Activated CD4-positive, alpha-beta T cell treated with anti-CD3 and anti-CD28 coated beads for 24 hours (primary cell): ENCODE measurements around the gene GFRA1.

Experiments used
- DNase-seq, 2 donors: peaks; one replicate each; pipeline ENCODE4 v3.0.0-alpha.2; 2020; ENCODE audit warnings: low read depth in 2 of 2

The GFRA1 gene

DNA sequence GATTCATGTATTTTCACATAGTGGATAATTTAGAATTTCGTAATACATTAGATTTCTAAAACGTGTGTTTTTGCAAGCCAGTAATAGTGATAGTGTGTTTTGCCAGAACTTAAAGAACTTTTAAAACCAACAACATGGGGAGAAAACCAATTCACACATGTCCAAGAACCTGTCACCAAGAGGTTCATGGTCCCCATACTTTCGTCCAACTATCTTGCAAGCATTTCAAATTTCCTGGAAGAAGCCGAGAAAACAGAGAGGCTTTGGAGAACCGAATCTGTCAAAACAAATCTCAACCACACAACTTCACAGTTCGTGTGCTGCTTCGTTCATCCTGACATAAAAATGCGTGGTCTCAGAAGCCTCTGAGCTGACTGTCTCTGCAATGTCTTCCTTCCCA is 31.9 kb downstream of the GFRA1 start:
- DNase-seq, result no peak

DNA sequence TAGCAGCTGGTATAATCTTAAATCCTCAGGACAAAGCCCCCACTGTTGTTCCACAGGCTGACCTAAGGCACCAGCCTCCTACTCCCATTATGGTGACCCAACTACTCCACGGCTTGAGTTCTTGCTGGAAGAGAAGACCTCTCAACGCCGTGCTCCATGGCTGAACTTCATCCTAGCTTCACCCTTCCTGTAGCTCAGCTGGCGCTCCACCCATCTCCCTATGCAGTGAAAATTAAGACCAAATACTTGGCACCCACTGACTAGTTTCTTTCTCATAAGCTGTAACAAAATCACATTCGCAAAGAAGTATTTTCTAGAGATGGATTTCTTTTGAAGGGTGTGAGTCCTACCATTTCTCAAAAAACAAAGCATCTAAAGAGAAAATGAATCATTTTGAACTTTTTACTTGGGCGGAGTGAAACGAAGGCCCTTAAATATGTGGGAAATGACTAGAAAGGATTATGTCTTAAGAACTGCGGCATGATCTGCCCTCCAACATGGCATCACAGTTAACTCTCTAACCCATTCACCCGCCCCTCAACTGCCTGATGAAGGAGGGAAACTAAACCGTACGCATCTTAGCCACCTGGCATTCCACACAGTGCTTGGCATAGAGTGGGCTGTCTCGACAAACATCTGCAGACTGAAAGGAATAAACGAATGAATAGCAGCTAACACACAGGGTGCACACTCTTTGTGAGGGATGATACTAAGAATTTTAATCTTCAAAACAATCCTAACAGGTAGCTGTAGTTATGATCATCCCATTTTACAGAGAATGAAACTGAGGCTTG is 32.7 kb downstream of the GFRA1 start:
- no peak for DNase-seq

DNA sequence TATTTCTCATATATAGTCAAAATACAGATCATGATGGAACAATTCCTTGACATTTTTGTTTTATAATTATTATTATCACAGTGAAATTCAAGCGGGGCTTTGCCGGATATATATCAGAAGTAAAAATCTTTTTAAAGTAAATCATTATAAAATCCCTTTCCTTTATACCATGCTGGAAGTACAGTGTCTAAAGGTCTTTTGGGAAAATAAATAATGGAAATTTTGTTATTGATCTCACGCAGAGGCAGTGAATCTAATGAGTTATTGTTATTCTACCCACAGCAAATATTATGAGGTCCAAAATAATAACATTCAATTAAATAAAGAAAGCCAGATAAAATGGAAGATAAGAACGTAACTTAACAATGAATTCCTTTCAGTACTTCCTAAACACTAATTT is 33.8 kb downstream of the GFRA1 start:
- no peak for DNase-seq

DNA sequence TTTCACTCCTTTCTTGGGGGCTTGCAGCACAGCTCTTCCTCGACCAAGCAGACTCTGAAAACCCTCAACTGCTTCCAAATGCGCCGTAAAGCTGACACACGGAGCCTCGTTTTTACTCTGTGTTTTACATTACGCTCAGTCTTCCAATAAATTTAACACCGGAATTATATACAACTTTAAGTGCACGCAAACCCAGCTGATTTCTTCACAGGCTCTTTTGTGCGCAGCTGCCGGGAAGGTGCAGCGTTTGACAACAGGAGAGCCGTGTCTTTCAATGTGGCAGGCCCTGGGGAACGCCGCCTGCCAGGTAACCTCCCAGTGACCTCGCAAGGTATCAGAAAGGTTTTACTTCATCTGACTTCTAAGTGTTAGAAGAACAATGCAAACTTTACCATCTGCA is 35.0 kb downstream of the GFRA1 start:
- DNase-seq, result no peak

DNA sequence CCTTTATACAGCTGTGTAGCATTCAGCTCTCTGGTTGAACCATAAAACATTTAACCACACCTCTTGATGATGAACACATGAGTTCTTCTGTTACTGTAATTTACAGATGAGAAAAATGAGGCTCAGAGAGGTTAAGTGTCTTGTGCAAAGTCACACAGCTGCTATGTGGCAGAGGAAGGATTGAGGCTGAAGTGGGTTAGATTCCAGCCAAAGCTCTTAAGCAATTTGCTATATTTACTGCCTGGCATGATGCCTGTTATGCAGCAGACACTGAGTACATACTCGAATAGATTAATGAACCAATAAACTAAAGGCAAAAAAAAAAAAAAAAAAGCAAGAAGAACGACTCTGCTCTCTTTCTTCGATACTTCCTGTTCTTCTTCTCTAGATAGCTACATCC is 35.7 kb downstream of the GFRA1 start:
- DNase-seq, result no peak

DNA sequence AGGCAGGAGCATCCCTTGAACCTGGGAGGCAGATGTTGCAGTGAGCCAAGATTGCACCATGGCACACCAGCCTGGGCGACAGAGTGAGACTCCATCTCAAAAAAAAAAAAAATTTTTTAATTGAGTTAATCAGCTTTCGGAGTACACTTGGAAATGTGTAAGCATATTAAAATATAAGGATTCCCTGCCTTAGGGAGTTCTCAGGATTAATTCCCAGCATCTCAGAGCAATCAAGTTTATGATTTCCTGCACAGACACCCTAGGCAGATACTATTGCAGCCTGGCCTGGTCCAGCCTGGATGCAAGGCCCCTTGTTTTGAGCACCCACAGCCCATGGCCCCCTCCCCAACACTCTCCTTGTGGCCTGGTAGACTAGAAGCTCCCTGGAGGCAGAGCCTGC is 39.8 kb downstream of the GFRA1 start:
- DNase-seq, result no peak

DNA sequence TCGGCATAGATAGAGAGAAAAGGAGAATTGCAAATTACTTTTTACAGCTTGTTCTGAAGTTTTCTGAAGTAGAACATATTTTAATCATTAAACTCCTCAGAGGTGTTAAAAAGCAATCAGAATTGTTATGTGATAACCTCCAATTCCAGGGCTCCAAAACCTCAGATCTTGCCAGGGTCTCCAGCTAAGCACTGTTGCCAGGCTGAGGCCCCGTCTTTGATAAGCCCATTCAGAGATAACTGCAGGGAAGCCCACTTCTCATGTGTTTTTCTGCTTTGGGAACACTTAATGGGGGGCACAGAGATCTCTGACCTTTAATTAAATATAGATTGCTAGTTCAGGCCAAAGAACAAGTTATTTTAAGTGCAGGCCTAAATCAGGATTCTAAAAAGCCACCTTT is 40.4 kb downstream of the GFRA1 start:
- DNase-seq, result no peak

DNA sequence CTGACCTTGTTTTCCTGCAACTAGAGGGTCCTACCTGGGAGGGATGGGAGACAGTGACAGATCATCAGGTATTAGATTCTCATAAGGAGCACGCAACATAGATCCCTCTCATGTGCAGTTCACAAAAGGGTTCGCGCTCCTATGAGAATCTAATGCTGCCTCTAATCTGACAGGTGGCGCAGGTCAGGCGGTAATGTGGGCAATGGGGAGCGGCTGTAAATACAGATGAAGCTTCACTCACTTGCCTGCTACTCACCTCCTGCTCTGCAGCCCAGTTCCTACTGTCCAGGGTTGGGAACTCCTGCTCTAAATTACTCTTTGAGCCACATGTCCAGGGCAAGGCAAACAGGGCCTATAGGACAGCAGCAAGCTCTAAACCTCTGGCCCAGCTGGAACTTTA is 46.2 kb downstream of the GFRA1 start:
- no peak for DNase-seq

DNA sequence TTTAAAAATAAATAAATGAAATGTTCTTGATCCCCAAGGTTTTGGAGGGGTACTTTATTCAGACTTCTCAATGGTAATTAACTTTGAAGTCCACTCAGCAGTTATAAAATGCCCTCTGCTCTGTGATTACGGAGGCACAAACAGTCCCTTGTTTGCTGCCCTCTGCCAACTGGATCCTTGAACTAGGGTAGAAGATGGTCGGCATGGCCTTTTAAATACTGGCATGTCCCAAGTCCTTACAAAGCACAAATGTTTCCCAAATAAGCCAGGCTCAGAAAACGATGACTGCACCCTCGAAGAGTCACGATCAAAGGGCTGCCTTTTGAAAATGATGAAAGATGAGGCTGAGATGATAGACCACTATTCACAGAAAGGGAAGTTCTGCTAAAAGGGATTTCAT is 47.0 kb downstream of the GFRA1 start:
- no peak for DNase-seq

DNA sequence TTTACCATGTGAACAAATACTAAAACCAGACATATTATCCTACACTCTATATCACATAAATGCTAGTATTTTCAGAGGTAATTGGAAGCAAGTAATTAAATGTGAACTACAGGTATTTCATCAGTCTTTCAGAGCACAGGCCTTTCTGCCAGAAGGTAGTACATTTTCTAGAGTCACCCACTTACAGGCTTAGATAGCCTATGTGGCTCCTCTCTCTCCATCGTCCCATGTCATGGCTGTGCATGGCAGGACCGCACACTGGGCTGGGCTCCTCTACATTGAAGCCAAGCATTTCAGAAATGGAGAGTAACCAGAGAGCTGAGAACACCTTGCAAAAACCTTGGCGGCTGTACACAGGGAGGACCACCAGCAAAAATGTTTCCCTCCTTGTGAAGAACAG is 49.7 kb downstream of the GFRA1 start:
- no peak for DNase-seq

DNA sequence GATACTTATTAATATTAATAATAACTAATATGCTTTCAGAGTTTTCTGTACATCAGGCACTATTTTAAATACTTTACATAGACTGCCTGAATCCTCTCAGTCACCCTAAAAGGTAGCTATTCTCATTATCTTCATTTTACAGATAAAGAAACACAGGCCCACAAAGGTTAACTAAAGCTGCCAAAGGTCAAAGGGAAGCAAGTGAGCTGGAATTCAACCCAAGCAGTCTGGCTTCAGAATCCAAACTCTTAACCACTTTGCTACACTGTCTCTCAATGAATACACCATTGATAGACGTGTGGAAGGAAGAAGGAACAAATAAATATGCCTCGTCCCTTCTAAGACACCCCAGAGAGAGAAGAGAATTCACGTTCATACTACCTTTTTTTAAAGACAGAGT is 52.0 kb downstream of the GFRA1 start:
- DNase-seq, result no peak

DNA sequence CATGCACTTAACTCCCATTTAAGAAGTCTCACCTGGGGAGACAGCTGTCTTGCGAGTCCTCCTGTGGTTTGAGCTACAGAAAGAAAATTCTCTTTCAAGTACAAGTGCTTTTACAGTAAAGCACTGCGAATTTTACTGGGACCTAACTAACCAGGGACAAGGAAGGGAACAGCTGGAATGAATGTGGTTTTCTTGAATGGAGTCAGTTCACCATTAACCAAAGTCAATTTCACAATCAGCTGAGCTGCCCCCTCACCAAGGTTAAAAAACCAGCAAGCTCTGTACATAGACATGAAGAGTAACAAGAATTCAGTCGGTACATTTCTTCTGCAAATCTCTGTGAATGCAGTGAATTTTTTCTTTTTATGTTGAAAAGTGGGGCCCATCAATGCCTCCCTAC is 56.3 kb downstream of the GFRA1 start:
- no peak for DNase-seq

DNA sequence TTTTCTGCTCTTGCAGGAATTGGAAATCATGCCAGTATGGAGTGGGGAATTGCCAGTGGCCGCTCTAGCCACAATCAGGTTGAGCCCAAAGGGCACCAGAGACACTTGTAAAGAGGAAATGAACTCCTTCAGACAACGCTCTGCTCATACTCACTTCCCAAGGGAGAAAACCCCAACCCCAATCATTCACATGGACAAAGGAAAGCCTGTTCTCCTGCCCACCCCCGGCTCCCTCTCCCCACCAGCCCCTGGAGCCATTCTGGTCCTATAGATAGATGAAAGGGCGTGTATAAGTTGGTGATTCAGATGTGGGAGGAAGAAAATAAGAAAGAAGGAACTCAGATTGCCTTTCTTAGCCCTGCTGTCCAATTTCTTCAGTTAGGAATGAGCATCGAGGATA is 57.4 kb downstream of the GFRA1 start:
- DNase-seq, result no peak

DNA sequence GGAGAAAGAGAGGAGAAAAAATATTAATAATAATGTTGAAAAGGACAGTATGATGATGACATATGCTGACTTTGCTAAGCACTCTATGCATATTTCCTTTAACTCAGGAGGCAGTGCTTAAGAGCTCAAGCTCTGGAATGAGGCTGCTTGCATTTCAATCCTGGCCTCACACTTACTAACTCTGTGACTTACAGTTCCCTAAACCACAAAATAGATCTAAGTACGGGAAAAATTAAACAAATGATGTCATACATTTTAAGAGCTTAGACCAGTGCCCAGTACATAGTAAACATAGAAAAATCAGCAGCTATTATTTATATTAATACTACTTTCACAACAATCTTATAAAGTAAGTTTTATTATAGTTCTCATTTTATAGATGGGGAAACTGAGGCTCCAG is 61.3 kb downstream of the GFRA1 start:
- DNase-seq, result no peak

DNA sequence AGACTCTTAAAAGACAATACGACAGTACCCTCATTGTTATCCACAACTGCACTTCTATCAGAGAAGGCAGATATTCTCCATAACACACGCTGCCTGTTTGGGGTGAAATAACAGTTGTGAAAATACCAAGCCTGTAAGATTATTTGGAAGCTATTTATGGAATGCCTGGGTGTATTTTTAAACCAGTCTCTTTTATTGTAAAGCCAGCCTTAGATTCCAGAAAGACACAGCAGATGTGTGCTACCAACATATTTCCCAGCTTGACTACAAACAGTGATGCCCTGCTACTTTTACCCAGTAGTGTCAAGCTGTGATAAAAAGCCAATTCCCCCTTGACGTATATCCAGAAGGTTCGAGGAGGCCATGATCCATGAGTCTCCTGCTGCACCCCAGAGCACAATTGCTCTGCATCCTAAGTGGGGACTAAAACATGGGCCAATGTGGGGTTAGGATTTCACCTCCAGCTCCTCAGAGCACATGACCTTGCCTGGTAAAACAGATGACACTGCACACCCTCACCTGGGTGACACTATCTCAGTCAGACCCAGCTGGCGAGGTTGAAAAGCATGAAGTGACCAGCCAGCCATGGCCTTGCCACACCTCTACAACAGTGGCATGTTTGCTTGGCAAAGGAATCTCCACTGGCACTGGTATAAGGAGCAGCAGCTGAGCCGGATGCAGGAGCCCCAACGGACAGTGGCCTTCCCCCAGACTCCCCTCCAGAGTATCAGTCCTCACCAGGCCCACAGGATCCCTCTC is 62.2 kb downstream of the GFRA1 start:
- no peak for DNase-seq

DNA sequence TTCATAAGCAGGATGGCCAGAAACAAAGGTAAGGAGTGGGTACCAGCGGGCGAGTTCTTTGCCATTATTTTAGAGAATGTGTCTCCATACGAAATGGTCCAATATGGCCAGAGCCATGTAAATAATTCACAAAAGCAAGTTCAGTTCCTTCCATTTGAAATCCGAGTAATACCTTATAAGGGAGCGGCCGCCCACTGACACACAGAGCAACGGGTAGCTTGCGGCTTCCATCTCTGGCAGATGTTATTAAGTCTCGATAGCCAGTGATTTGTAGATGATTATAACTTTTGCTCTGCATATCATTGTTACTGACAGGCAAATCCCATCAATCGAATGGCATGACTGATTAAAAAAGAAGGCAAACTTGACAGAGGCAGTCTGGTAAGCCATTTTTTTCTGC is 63.2 kb downstream of the GFRA1 start:
- no peak for DNase-seq

DNA sequence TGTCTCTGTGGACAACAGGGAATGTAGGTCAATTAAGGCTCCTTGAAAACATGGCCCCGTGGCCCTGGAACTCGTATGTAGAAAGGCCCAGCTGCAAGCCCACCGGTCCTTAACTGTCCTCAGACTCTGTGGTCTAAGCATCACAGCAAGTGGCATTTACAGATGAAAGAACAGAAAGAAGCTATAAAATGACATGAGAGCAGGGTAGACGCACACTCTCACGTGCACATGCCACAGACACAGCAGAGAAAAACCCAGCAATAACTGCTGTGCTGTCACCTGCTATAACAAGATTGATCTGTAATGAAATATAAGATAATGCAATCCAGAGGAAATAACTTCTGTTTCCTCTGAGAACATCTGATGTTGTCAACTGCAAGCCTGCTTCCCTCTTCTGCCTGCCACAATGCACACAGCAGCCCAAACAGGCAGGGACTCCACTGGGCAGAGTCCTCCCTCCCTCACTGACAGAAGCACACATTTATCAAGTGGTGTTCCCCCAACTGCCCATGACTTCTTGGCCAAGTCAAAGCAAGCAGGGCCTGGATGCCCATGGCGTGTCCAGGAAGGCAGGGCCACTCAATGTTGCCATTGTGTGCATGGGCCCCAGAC is 63.9 kb downstream of the GFRA1 start:
- DNase-seq, result no peak

DNA sequence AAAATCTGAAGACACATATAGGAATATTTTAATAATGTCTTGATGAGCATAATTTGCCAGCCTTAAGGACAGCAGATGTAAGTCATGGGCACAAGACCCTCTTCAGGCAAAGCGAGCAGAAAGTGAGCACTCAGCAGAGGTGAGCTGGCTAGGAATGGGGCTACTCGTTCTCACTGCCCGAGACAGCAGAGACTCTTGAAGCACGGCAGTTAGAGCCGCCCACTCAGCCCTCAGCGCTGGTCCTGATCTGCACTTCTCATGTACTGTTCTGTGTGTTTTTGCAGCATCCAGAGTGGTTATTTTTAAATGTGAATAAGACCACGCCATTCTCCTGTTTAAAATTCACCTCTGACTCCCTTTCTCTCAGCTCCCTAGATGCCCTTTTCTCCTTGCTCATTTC is 65.3 kb downstream of the GFRA1 start:
- DNase-seq, result no peak

DNA sequence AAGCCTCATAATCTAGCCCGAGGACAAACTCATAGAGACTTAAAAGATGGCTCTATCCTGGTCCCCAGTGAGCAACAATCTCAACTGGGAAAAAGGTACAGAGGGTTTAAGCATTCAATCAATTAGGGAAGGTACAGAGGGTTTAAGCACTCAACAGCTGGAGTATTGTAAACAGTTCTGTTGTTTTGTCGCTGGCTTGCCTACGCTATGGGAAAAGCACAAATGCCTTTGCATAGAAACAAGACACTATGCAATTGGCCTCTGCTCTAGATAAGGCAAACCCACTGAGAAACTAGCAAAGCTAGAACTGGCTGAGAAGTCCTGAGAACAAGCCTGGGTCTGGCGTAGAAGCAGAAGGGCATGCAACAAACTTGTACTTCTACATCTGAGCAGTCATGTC is 69.3 kb downstream of the GFRA1 start:
- DNase-seq, result no peak

DNA sequence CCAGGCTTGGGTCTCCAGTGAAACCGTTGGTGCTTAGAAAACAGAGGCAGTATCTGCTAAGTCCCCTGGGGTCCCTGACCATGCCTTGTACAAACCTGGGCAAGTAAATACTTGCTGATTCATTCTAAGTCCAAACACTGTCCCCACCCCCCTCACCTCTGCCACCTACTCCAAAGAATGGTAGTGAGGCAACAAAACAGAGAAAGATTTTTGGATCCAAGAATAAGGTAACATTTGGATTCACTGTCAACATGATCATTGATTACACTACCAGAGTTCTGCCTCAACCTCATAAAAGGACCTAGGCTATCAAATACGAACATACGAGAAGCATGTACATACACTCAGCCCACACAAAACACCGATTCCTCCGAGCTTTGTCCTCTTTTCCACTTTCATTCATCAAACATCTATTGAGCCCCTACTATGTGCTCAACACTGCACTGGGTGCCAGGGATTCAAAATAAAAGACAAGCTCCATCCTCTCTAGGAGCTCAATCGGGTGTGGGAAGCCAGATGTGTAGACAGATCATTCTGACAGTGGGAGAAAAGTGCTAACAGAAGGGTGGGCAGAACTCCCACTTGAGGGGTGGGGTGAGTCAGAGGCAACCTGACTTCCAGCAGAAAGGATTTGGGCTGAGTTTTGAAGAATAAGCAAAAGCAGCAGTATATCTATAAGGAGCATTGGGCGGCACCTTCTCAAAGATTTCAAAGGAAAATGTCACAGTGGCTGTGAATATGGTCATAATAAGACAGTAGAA is 71.2 kb downstream of the GFRA1 start:
- no peak for DNase-seq

DNA sequence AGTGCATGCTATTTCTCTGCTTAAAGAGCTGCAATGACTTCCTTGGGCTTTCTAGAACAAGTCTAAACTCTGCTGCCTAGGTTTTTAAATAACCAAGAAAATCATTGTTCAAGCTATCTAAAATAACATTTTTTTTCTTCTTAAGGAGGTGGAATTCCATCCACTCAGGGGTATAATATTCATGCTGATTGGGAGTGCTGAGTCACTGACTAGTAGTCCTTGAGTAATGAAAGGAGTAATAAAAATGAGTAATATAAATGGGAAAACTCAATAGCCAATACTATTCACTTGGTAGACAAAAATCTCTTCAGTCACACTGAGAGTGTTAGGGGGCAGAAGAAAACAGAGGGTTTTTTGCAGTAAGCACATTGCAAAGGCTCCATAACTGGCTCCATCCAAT is 72.0 kb downstream of the GFRA1 start:
- no peak for DNase-seq

DNA sequence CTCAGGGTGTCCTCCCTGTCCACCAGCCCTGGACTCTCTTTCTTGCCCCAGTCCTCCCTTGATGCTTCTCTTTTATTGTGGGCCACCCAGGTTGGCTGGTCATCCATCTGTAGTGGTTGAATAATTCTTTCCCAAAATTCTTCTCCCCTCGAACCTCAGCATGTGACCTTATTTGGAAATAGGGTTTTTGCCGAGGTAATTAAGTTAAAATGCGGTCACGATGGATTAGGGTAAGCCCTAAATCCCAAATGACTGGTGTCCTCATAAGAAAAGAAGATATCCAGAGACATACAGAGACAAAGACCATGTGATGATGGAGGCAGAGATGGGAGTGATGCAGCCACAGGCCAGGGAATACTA is 74.3 kb downstream of the GFRA1 start:
- no peak for DNase-seq
